Stimulated activated CD4-positive, alpha-beta T cell treated with anti-CD3 and anti-CD28 coated beads, TNF-alpha, amount 100 ng/mL, for 1 hour (primary cell): ENCODE data around the gene SAMHD1.
"Not testable (repeated sequence)": the region's sequence is repeated elsewhere in the genome, so short reads cannot be mapped to it uniquely, and the experiment has no call there.

Experiments
- DNase-seq, 3 donors: peaks; one replicate each; pipeline ENCODE4 v3.0.0-alpha.2; 2020; ENCODE audit warnings: low read depth in 3 of 3, low spot score in 1 of 3

Gene SAMHD1

GRCh38 chr20:36917943-36918342 lies 33.6 kb downstream of the SAMHD1 start:
- no peak for DNase-seq

- no peak for DNase-seq
Observed at GRCh38 chr20:36917240-36917639, 34.3 kb downstream of the SAMHD1 start.

DNA sequence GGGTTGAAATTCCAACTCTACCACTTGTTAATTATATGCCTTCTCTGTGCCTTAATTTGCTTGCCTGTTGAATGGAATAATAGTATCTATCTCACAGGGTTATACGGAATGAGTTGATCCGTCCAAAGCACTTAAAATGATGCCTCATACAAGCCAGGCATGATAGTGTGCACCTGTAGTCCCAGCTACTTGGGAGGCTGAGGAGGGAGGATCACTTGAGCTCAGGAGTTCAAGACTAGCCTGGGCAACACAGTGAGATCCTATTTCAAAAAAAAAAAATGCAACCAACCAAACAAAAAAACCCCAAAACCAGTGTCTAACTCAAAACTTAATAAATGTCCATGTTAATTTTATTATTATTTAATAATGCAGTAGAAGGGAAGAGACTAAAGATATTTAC lies 35.3 kb downstream of the SAMHD1 start:
- DNase-seq, result no peak

DNA sequence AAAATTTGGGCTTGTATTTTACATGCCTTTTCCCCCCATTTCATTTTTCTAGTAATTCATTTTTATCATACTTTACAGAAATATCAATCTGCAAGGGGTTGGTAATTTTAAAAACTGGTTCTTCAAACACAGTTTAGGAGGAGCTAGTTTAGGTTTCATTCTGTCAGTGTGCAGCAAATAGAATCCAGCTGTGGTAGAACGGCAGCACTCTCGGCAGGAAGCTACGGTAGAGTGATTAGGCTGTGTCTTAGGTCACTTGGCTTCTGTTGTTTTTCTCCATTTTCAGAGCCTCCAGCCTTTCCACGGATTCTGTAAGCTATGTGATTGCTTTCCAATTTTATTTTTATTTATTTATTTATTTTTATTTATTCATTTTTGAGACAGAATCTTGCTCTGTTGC lies 42.9 kb downstream of the SAMHD1 start:
- no peak for DNase-seq

DNA sequence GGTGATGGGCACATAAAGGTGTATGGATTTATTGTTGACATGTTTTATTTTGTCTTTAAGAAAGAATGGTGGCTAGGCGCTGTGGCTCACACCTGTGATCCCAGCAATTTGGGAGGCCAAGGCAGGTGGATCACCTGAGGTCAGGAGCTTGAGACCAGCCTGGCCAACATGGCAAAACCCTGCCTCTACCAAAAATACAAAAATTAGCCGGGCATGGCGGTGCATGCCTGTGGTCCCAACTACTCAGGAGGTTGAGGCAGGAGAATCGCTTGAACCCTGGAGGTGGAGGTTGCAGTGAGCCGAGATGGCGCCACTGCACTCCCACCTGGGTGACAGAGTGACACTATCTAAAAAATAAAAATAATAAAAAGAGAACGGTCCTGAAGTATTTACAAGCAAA lies 45.4 kb downstream of the SAMHD1 start:
- not testable (repeated sequence) for DNase-seq

GRCh38 chr20:36905566-36905965 lies 45.9 kb downstream of the SAMHD1 start:
- DNase-seq, result not testable (repeated sequence)

DNA sequence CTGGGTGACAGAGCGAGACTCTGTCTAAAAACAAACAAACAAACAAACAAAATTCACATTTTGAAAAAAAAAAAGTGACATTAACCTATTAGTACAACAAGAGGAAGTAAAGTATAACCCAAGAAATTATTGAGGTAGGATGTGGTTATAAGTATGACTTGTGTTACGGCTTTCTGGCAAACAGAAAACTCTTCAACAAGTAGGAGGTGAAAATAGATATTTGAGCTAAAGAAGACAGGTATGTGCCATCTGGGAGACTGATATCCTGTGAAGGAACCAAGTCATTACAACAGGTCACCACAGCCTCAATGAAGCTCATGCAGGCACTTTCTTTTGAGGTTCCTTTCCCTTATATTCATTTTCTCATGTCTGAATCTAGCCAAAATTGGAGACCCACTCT lies 46.8 kb downstream of the SAMHD1 start:
- no peak for DNase-seq

DNA sequence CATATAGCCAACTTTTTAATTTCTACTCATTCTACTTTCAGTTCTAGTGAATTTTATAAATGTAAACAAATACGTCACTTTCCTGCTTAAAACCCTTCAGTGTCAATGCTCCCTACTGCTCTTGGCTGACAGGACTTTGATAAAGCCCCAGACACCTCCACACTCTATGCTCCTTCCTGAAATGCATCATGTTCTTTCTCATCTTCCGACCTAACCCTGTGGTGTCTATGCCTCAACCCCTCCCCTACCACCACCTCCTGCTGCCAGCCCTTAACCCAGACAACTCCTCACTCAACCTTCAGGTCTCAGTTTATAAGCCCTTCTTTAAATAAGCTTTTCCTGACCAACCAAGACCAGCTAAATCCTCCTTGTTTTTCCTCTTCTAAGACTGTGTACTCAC lies 56.5 kb downstream of the SAMHD1 start:
- no peak for DNase-seq

DNA sequence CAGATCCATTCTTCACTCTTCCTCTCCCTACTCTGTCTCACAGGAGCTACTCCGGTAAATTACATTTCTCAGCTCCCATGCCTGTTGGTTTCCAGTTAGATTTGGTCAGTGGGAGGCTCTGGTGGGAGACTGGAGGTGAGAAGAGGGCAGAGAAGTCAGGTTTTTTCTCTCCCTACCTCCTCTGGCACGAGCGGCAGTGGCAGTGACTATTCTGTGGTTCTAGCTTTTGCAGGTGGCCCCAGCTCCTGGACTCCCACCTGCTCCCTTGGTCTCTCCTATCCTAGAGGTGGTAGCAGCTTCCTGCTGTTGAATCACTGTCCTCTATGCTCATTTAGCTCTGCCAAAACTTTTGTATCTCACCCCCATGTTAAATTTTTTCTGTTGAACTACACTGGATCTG lies 57.7 kb downstream of the SAMHD1 start:
- DNase-seq, result no peak

GRCh38 chr20:36891211-36891610 lies 60.3 kb downstream of the SAMHD1 start:
- no peak for DNase-seq

GRCh38 chr20:36890586-36890985 lies 60.9 kb downstream of the SAMHD1 start:
- no peak for DNase-seq

- DNase-seq, result no peak
Observed at GRCh38 chr20:36888880-36889516, 62.5 kb downstream of the SAMHD1 start.

DNA sequence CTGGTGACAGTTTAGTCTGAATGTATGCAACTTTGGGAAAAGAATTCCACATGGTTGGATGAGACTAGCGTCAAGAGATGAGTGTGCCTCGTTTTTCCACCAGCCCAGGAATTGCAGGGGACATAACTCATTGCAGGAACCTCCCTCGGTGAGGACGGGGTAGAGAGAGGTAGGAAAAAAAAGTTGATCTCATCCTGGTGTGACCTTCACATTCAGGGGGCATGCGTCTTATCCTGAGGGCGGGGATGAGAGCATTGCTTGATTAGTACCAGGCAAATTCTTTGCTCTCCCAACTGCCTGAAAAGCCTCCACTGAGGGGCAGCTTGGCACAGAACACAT lies 63.8 kb downstream of the SAMHD1 start:
- no peak for DNase-seq

GRCh38 chr20:36886859-36887751 lies 64.4 kb downstream of the SAMHD1 start:
- DNase-seq, result peak; percentile 35 to 78 (median 54)

DNA sequence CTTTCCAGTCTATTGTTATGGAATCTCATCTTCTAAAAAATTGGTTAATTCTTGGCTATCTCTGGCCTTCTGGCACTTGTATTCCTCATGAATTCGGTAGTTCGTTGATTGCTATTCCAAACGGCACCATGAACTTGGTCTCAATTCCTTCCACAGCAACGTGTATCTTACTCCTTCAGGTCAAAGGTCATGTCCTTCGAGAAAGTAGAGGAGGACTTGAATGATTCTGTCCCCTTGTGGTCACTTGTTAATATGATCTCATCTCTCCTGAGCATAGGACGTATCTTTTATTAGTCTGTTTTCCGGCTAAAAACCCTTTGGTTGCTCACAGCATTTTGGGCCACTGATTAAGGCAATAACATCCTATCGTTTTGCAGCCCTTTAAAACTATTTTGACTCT lies 66.2 kb downstream of the SAMHD1 start:
- DNase-seq, result no peak

- no peak for DNase-seq
Observed at GRCh38 chr20:36883977-36884535, 67.5 kb downstream of the SAMHD1 start.

- no peak for DNase-seq
Observed at GRCh38 chr20:36881888-36882287, 69.6 kb downstream of the SAMHD1 start.

DNA sequence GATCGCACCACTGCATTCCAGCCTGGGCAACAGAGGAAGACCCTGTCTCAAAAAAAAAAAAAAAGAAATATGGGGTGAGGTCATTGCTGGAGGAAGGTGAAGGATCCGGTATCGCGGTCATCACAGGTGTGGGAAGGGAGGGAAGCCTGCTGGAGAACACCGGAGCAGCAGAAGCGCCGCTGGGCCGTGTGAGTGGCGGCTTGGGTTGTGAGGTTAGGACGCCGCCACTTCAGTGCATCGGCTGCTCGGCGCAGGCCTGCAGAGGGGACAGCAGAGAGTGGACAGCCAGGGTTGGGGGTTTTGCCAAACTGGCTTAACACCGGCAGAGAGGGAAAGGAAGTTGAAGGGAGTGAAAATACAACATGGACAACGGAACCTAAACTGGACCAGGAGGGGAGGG lies 70.2 kb downstream of the SAMHD1 start:
- no peak for DNase-seq

DNA sequence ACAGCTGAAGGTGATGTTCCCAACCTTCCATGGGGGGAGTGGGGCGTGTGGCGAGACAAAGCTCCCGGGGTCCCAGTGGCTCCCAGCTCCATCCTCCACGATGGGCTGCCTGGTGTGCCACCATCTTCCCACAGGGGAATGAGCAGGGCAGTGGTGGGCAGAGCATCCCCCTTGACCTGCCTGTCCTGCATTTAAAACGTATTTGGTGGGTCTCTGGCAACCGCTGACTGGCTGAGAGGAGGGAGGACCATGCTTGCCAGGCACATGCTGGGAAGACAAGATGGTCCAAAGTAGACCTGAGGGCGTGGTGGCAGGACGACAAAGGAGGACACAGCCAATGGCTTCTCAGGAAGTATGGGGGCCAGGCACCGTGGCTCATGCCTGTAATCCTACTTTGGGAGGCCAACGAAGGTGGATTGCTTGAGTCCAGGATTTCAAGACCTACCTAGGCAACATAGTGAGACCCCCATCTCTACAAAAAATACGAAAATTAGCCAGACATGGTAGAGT lies 70.7 kb downstream of the SAMHD1 start:
- no peak for DNase-seq

- no peak for DNase-seq
Observed at GRCh38 chr20:36878941-36879340, 72.6 kb downstream of the SAMHD1 start.

GRCh38 chr20:36876473-36876833 lies 75.1 kb downstream of the SAMHD1 start:
- no peak for DNase-seq
